Panc1 (cell line): Measurements from ENCODE around the gene BHLHA15. TPM values are rescaled to one million over a fixed set of nuclear protein-coding genes. Genes with fewer than 3 reads are reported as not detected.

Source experiments
- ATAC-seq: fragments of 200-7000 bp; cut with Tn5 transposase; 2 replicates; pipeline ENCODE4 v1.9.1; 2020; ENCODE audit warnings: mild to moderate bottlenecking, moderate library complexity
- BruUV-seq: library from RNA; stranded (reverse); fragments of 400-500 nt; replicated peaks from 2 replicates; lab custom pipeline; 2021; lab: Mats Ljungman, UMichigan
- CTCF ChIA-PET: fragments of 300-600 bp; sonication (Branson Sonifier 250); formaldehyde crosslinking; loops from one replicate; lab custom pipeline; 2022; ENCODE audit warnings: antibody characterized with exemption; lab: Charles Lee
- POLR2A ChIA-PET: fragments of 300-600 bp; sonication (Branson Sonifier 250); formaldehyde crosslinking; loops from one replicate; lab custom pipeline; 2022; ENCODE audit warnings: antibody characterized with exemption; lab: Charles Lee
- DNase-seq: peaks from one replicate; pipeline ENCODE4 v3.0.0-alpha.2; 2010; ENCODE audit warnings: low read depth, low spot score
- H3K27ac ChIP-seq: 2 replicates; pipeline ENCODE4 v1.5.1; 2011; ENCODE audit warnings: mild to moderate bottlenecking, low read length, inconsistent platforms
- H3K27me3 ChIP-seq: fragments of 200-500 bp; sonication (Bioruptor generic); 2 replicates; pipeline ENCODE4 v1.6.0; 2014; ENCODE audit warnings: low read length, inconsistent platforms; ENCODE audit not compliant: control insufficient read depth, insufficient read depth
- H3K36me3 ChIP-seq: fragments of 200-500 bp; sonication (Bioruptor generic); 2 replicates; pipeline ENCODE4 v1.5.1; 2014; ENCODE audit warnings: inconsistent platforms, mild to moderate bottlenecking, low read length, moderate library complexity; ENCODE audit not compliant: control insufficient read depth, insufficient read depth
- H3K4me1 ChIP-seq: 2 replicates; pipeline ENCODE4 v1.5.1; 2011; ENCODE audit warnings: inconsistent platforms, mild to moderate bottlenecking, low read length, moderate library complexity; ENCODE audit not compliant: control insufficient read depth, insufficient read depth
- H3K4me3 ChIP-seq, 2 experiments: 2 replicates each; pipeline ENCODE4 v1.5.1; 2011 to 2012; ENCODE audit warnings: low read depth in 2 of 2, low read length in 2 of 2, mild to moderate bottlenecking in 2 of 2, inconsistent platforms in 1 of 2, moderate library complexity in 1 of 2
- H3K9me3 ChIP-seq: fragments of 200-500 bp; sonication (Bioruptor generic); 2 replicates; pipeline ENCODE4 v1.5.1; 2014; ENCODE audit warnings: low read depth, mild to moderate bottlenecking, inconsistent platforms, low read length, moderate library complexity; ENCODE audit not compliant: control insufficient read depth, insufficient read depth
- CTCF ChIP-seq: fragments of 450-650 bp; IDR thresholded peaks from 2 replicates; pipeline ENCODE4 v1.5.1; 2017; ENCODE audit warnings: mild to moderate bottlenecking
- POLR2AphosphoS5 ChIP-seq: IDR thresholded peaks from 2 replicates; pipeline ENCODE4 v1.6.1; 2012; ENCODE audit warnings: mild to moderate bottlenecking, low read depth, low read length, moderate library complexity
- REST ChIP-seq, 2 experiments: IDR thresholded peaks; 2 replicates each; pipeline ENCODE4 v1.6.1; 2011 to 2012; ENCODE audit warnings: low read depth in 2 of 2, control low read depth in 1 of 2, low read length in 1 of 2, mild to moderate bottlenecking in 1 of 2, moderate library complexity in 1 of 2; ENCODE audit not compliant: insufficient read depth in 1 of 2
- SIN3A ChIP-seq: IDR thresholded peaks from 2 replicates; pipeline ENCODE4 v1.6.1; 2012; ENCODE audit warnings: low read depth, mild to moderate bottlenecking, low read length, moderate library complexity, borderline replicate concordance; ENCODE audit not compliant: insufficient read depth
- TCF7L2 ChIP-seq: IDR thresholded peaks from 2 replicates; pipeline ENCODE4 v1.6.1; 2011; ENCODE audit warnings: mild to moderate bottlenecking, low read depth, low read length, inconsistent platforms
- in situ Hi-C: cut with HindIII; loops from 2 replicates; pipeline ENCODE4 v1.10.0; 2016; ENCODE audit warnings: low sequenced_read_pairs, low pct_unique_long_range_greater_than_20kb
- intact Hi-C: fragments of 100-400 bp; cut with micrococcal nuclease; formaldehyde crosslinking; loops from one replicate; pipeline ENCODE4 v1.10.0; 2022; ENCODE audit not compliant: unreplicated experiment
- total RNA-seq: library from RNA; stranded (reverse); gene quantifications from one replicate; pipeline ENCODE4 v1.2.1, GENCODE V29; 2021; ENCODE audit not compliant: unreplicated experiment

The BHLHA15 gene
- total RNA-seq, 1 experiment from 2014 or later, result 0.26 TPM

- ATAC-seq (no peak), DNase-seq (no peak)
- BruUV-seq, result no TSS peak
- POLR2A ChIA-PET, result no interaction called here
- intact Hi-C loops (no loop called here), in situ Hi-C loops (no loop called here)
- H3K9me3 ChIP-seq, result no peaks in the 10 kb centered on the region
- no peaks in the 10 kb centered on the region for H3K4me1 ChIP-seq
- no peak overlapping the region for H3K4me3 ChIP-seq
- H3K36me3 ChIP-seq, result no peaks in the 10 kb centered on the region
- H3K27me3 ChIP-seq, result no peaks in the 10 kb centered on the region
- TF ChIP-seq POLR2AphosphoS5, result no peak
- no peak for TF ChIP-seq SIN3A
- TF ChIP-seq TCF7L2, result no peak
- TF ChIP-seq REST (IDR thresholded peaks at IDR 0.05; ENCODE audit: insufficient read depth in 1 of 2, low read depth in 2 of 2, low read length in 1 of 2), result no peak
- no peak for TF ChIP-seq CTCF
- H3K27ac ChIP-seq, result no peak overlapping the region
- CTCF ChIA-PET, result no interaction called here
These were observed 12.2 kb downstream of the BHLHA15 start for GRCh38 chr7:98223351-98223897.

- Histone ChIP-seq H3K4me1 (no peaks in the 10 kb centered on the region), H3K36me3 (no peaks in the 10 kb centered on the region), H3K9me3 (no peaks in the 10 kb centered on the region), H3K4me3 (no peak overlapping the region), H3K27me3 (no peaks in the 10 kb centered on the region), H3K27ac (no peak overlapping the region)
- intact Hi-C loops, result no loop called here
- TF ChIP-seq POLR2AphosphoS5 (no peak), SIN3A (no peak), REST (IDR thresholded peaks at IDR 0.05; ENCODE audit: insufficient read depth in 1 of 2, low read depth in 2 of 2, low read length in 1 of 2) (no peak), CTCF (no peak), TCF7L2 (no peak)
- ATAC-seq, result 0 out of 2 replicates have a peak, but pooled peaks have one; percentile 27
- CTCF ChIA-PET, result no interaction called here
- no TSS peak for BruUV-seq
- DNase-seq, result no peak
- in situ Hi-C loops, result no loop called here
- POLR2A ChIA-PET, result no interaction called here
These were observed 12.9 kb downstream of the BHLHA15 start for GRCh38 chr7:98223898-98224700.
